ENCODE results near the gene MNT. TPM values are rescaled to one million over a fixed set of nuclear protein-coding genes. Genes with fewer than 3 reads are reported as not detected.

The MNT gene
- total RNA-seq, 1 donor from 2014 or later: 4.9 TPM

- no peak for DNase-seq (ENCODE audit: low spot score in 2 of 2)
- Histone ChIP-seq H3K27me3 (no peaks in the 10 kb centered on the region), H3K36me3 (peaks cover 0 to 4% of the 10 kb centered on the region in 2 donors), H3K4me1 (no peaks in the 10 kb centered on the region), H3K4me3 (no peak overlapping the region), H3K9me3 (no peaks in the 10 kb centered on the region), H3K27ac (no peak overlapping the region)
- intact Hi-C loops (cut with DNase I): no loop called here
- no peak for TF ChIP-seq CTCF (IDR thresholded peaks at IDR 0.05)
Measured at GRCh38 chr17:2357237-2357636, 43.6 kb downstream of the MNT start.

- Histone ChIP-seq H3K4me1 (no peaks in the 10 kb centered on the region), H3K27me3 (no peaks in the 10 kb centered on the region), H3K27ac (no peak overlapping the region), H3K9me3 (no peaks in the 10 kb centered on the region), H3K4me3 (no peak overlapping the region), H3K36me3 (no peaks in the 10 kb centered on the region)
- DNase-seq (ENCODE audit: low spot score in 2 of 2): no peak
- no peak for TF ChIP-seq CTCF (IDR thresholded peaks at IDR 0.05)
- intact Hi-C loops (cut with DNase I): no loop called here
Measured at GRCh38 chr17:2354311-2354710, 46.5 kb downstream of the MNT start.

GRCh38 chr17:2351269-2351668 is 49.6 kb downstream of the MNT start:
- Histone ChIP-seq H3K27me3 (no peaks in the 10 kb centered on the region), H3K27ac (no peak overlapping the region), H3K9me3 (no peaks in the 10 kb centered on the region), H3K4me3 (no peak overlapping the region), H3K36me3 (no peaks in the 10 kb centered on the region), H3K4me1 (no peaks in the 10 kb centered on the region)
- no peak for TF ChIP-seq CTCF (IDR thresholded peaks at IDR 0.05)
- DNase-seq (ENCODE audit: low spot score in 2 of 2): no peak
- intact Hi-C loops (cut with DNase I): no loop called here

- peaks cover 9% of the 10 kb centered on the region in 2 donors for H3K36me3 ChIP-seq
- no peaks in the 10 kb centered on the region for H3K4me1 ChIP-seq
- no peaks in the 10 kb centered on the region for H3K27me3 ChIP-seq
- intact Hi-C loops (cut with DNase I): no loop called here
- no peaks in the 10 kb centered on the region for H3K9me3 ChIP-seq
- TF ChIP-seq CTCF (IDR thresholded peaks at IDR 0.05): no peak
- DNase-seq (ENCODE audit: low spot score in 2 of 2): no peak
- no peak overlapping the region for H3K4me3 ChIP-seq
- H3K27ac ChIP-seq: no peak overlapping the region
Measured at GRCh38 chr17:2347805-2348685, 52.8 kb downstream of the MNT start.

GRCh38 chr17:2346475-2346874 is 54.4 kb downstream of the MNT start:
- Histone ChIP-seq H3K9me3 (no peaks in the 10 kb centered on the region), H3K36me3 (peaks cover 9% of the 10 kb centered on the region in 2 donors), H3K4me3 (no peak overlapping the region), H3K27me3 (no peaks in the 10 kb centered on the region), H3K4me1 (no peaks in the 10 kb centered on the region), H3K27ac (no peak overlapping the region)
- no peak for TF ChIP-seq CTCF (IDR thresholded peaks at IDR 0.05)
- intact Hi-C loops (cut with DNase I): no loop called here
- DNase-seq (ENCODE audit: low spot score in 2 of 2): no peak

Data from ascending aorta (tissue), 2 donors.